ENCODE results near the gene SYDE1. TPM values are rescaled to one million over a fixed set of nuclear protein-coding genes. Genes with fewer than 3 reads are reported as not detected.
A peak's percentile ranks its signal among the peaks of the same experiment; 100 is the strongest.
"Not testable (repeated sequence)": the region's sequence is repeated elsewhere in the genome, so short reads cannot be mapped to it uniquely, and the experiment has no call there.

Gene SYDE1
- 21.7 and 31.3 TPM in 2 replicates for total RNA-seq (2014; rRNA removed; shearing (Covaris generic); ENCODE audit: low replicate concordance)

- DNase-seq (ENCODE audit: low read depth) = peak; percentile 72
- in situ Hi-C loops (cut with HindIII; ENCODE audit: low pct_unique_long_range_greater_than_20kb, low sequenced_read_pairs) = no loop called here
Measured at GRCh38 chr19:15107061-15108010, at the start of gene SYDE1. SYDE1 (plus strand) TSS chr19:15107401; CDS start chr19:15107434, 33 bp downstream.

- in situ Hi-C loops (cut with HindIII; ENCODE audit: low pct_unique_long_range_greater_than_20kb, low sequenced_read_pairs) = no loop called here
- no peak for DNase-seq (ENCODE audit: low read depth)
Measured at GRCh38 chr19:15062036-15062435, 45.2 kb upstream of the SYDE1 start.

GRCh38 chr19:15070386-15070785 lies 36.8 kb upstream of the SYDE1 start:
- in situ Hi-C loops (cut with HindIII; ENCODE audit: low pct_unique_long_range_greater_than_20kb, low sequenced_read_pairs); DNase-seq (ENCODE audit: low read depth): not testable (repeated sequence)

- in situ Hi-C loops (cut with HindIII; ENCODE audit: low pct_unique_long_range_greater_than_20kb, low sequenced_read_pairs) = no loop called here
- DNase-seq (ENCODE audit: low read depth) = no peak
Measured at GRCh38 chr19:15072930-15073647, 34.1 kb upstream of the SYDE1 start.

GRCh38 chr19:15074371-15074770 lies 32.8 kb upstream of the SYDE1 start:
- in situ Hi-C loops (cut with HindIII; ENCODE audit: low pct_unique_long_range_greater_than_20kb, low sequenced_read_pairs) = no loop called here
- no peak for DNase-seq (ENCODE audit: low read depth)

GRCh38 chr19:15075806-15076205 lies 31.4 kb upstream of the SYDE1 start:
- no peak for DNase-seq (ENCODE audit: low read depth)
- in situ Hi-C loops (cut with HindIII; ENCODE audit: low pct_unique_long_range_greater_than_20kb, low sequenced_read_pairs) = no loop called here

- DNase-seq (ENCODE audit: low read depth); in situ Hi-C loops (cut with HindIII; ENCODE audit: low pct_unique_long_range_greater_than_20kb, low sequenced_read_pairs): not testable (repeated sequence)
Measured at GRCh38 chr19:15080002-15080401, 27.2 kb upstream of the SYDE1 start.

- in situ Hi-C loops (cut with HindIII; ENCODE audit: low pct_unique_long_range_greater_than_20kb, low sequenced_read_pairs) = no loop called here
- no peak for DNase-seq (ENCODE audit: low read depth)
Measured at GRCh38 chr19:15081911-15082310, 25.3 kb upstream of the SYDE1 start, which contains the start of gene OR1I1. OR1I1 (plus strand) TSS chr19:15082211; CDS start chr19:15087066, 4,855 bp downstream.

GRCh38 chr19:15087182-15087581 lies 20.0 kb upstream of the SYDE1 start:
- in situ Hi-C loops (cut with HindIII; ENCODE audit: low pct_unique_long_range_greater_than_20kb, low sequenced_read_pairs) = no loop called here
- DNase-seq (ENCODE audit: low read depth) = no peak

- DNase-seq (ENCODE audit: low read depth) = peak; percentile 55
- in situ Hi-C loops (cut with HindIII; ENCODE audit: low pct_unique_long_range_greater_than_20kb, low sequenced_read_pairs) = no loop called here
Measured at GRCh38 chr19:15091918-15092753, 15.1 kb upstream of the SYDE1 start.

- no peak for DNase-seq (ENCODE audit: low read depth)
- in situ Hi-C loops (cut with HindIII; ENCODE audit: low pct_unique_long_range_greater_than_20kb, low sequenced_read_pairs) = no loop called here
Measured at GRCh38 chr19:15093001-15093400, 14.2 kb upstream of the SYDE1 start.

GRCh38 chr19:15096223-15096622 lies 11.0 kb upstream of the SYDE1 start:
- in situ Hi-C loops (cut with HindIII; ENCODE audit: low pct_unique_long_range_greater_than_20kb, low sequenced_read_pairs) = no loop called here
- DNase-seq (ENCODE audit: low read depth) = no peak

- DNase-seq (ENCODE audit: low read depth); in situ Hi-C loops (cut with HindIII; ENCODE audit: low pct_unique_long_range_greater_than_20kb, low sequenced_read_pairs): not testable (repeated sequence)
Measured at GRCh38 chr19:15097980-15098379, 9.2 kb upstream of the SYDE1 start.

- in situ Hi-C loops (cut with HindIII; ENCODE audit: low pct_unique_long_range_greater_than_20kb, low sequenced_read_pairs) = no loop called here
- DNase-seq (ENCODE audit: low read depth) = no peak
Measured at GRCh38 chr19:15098460-15098859, 8.7 kb upstream of the SYDE1 start.

- no peak for DNase-seq (ENCODE audit: low read depth)
- in situ Hi-C loops (cut with HindIII; ENCODE audit: low pct_unique_long_range_greater_than_20kb, low sequenced_read_pairs) = no loop called here
Measured at GRCh38 chr19:15099017-15099582, 8.1 kb upstream of the SYDE1 start.

GRCh38 chr19:15101479-15102082 lies 5.6 kb upstream of the SYDE1 start:
- DNase-seq (ENCODE audit: low read depth) = peak; percentile 23
- in situ Hi-C loops (cut with HindIII; ENCODE audit: low pct_unique_long_range_greater_than_20kb, low sequenced_read_pairs) = no loop called here

- in situ Hi-C loops (cut with HindIII; ENCODE audit: low pct_unique_long_range_greater_than_20kb, low sequenced_read_pairs) = no loop called here
- DNase-seq (ENCODE audit: low read depth) = no peak
Measured at GRCh38 chr19:15104003-15104402, 3.2 kb upstream of the SYDE1 start.

GRCh38 chr19:15104411-15104810 lies 2.8 kb upstream of the SYDE1 start:
- in situ Hi-C loops (cut with HindIII; ENCODE audit: low pct_unique_long_range_greater_than_20kb, low sequenced_read_pairs) = no loop called here
- DNase-seq (ENCODE audit: low read depth) = no peak

Data from Caki2 (cell line).